HEK293 (cell line): ENCODE results near the gene LTBP1.

Experiments used
- CTCF ChIP-seq: fragments of 450-650 bp; formaldehyde crosslinking; IDR thresholded peaks from 2 replicates; pipeline ENCODE4 v1.5.1; 2016; ENCODE audit warnings: missing biosample characterization, missing genetic modification characterization
- PBX3 ChIP-seq: sonication (generic); formaldehyde crosslinking; IDR thresholded peaks from 2 replicates; pipeline ENCODE4 v1.8.1; 2022; ENCODE audit warnings: mild to moderate bottlenecking, moderate library complexity, missing genetic modification reagents
- SETDB1 ChIP-seq: IDR thresholded peaks from one replicate; pipeline ENCODE4 v1.6.1; 2017; ENCODE audit warnings: mild to moderate bottlenecking, low read length, moderate library complexity, mixed read lengths; ENCODE audit not compliant: insufficient read length
- ZBTB10 ChIP-seq: fragments of 450-650 bp; formaldehyde crosslinking; IDR thresholded peaks from 2 replicates; pipeline ENCODE4 v1.5.1; 2016; ENCODE audit warnings: missing biosample characterization, missing genetic modification characterization
- ZFP41 ChIP-seq: fragments of 450-650 bp; formaldehyde crosslinking; IDR thresholded peaks from 2 replicates; pipeline ENCODE4 v1.5.1; 2016; ENCODE audit warnings: missing biosample characterization, missing genetic modification characterization, borderline replicate concordance
- ZNF211 ChIP-seq: fragments of 450-650 bp; formaldehyde crosslinking; IDR thresholded peaks from 2 replicates; pipeline ENCODE4 v1.5.1; 2016; ENCODE audit warnings: low read depth, missing biosample characterization, missing genetic modification characterization
- ZNF302 ChIP-seq: fragments of 450-650 bp; formaldehyde crosslinking; IDR thresholded peaks from 2 replicates; pipeline ENCODE4 v1.5.1; 2016; ENCODE audit warnings: missing biosample characterization, missing genetic modification characterization, low read depth
- ZNF561 ChIP-seq: fragments of 450-650 bp; IDR thresholded peaks from 2 replicates; pipeline ENCODE4 v1.5.1; 2018; ENCODE audit warnings: missing biosample characterization, missing genetic modification characterization, borderline replicate concordance
- ZNF629 ChIP-seq: fragments of 450-650 bp; formaldehyde crosslinking; IDR thresholded peaks from 2 replicates; pipeline ENCODE4 v1.5.1; 2017; ENCODE audit warnings: missing biosample characterization, missing genetic modification characterization
- ZNF747 ChIP-seq: fragments of 450-650 bp; formaldehyde crosslinking; IDR thresholded peaks from 2 replicates; pipeline ENCODE4 v1.5.1; 2016; ENCODE audit warnings: missing biosample characterization, missing genetic modification characterization
- ZNF785 ChIP-seq: fragments of 450-650 bp; formaldehyde crosslinking; IDR thresholded peaks from 2 replicates; pipeline ENCODE4 v1.5.1; 2016; ENCODE audit warnings: missing biosample characterization, missing genetic modification characterization

GRCh38 chr2:33342705-33343104 is 396.0 kb downstream of the LTBP1 start:
- no peak for TF ChIP-seq CTCF (tag by site-specific recombination)
- TF ChIP-seq ZNF629 (tag by site-specific recombination) = no peak
- no peak for TF ChIP-seq SETDB1
- TF ChIP-seq PBX3 (CRISPR knock-in tag) = no peak
- TF ChIP-seq ZNF211 (tag by site-specific recombination) = no peak
- TF ChIP-seq ZNF302 = no peak
- TF ChIP-seq ZNF747 (tag by site-specific recombination) = no peak
- no peak for TF ChIP-seq ZNF785 (tag by site-specific recombination)
- TF ChIP-seq ZBTB10 (tag by site-specific recombination) = no peak
- no peak for TF ChIP-seq ZNF561 (tag by site-specific recombination)
- no peak for TF ChIP-seq ZFP41 (tag by site-specific recombination)
